ELF-1 (cell line): ENCODE results near the gene ENPP3.
A peak's percentile ranks its signal among the peaks of the same experiment; 100 is the strongest.
"Not testable (repeated sequence)": the region's sequence is repeated elsewhere in the genome, so short reads cannot be mapped to it uniquely, and the experiment has no call there.

Source experiments
- DNase-seq: peaks from one replicate; pipeline ENCODE4 v3.0.0-alpha.2; 2016; ENCODE audit warnings: low read depth, low spot score

The ENPP3 gene

DNA sequence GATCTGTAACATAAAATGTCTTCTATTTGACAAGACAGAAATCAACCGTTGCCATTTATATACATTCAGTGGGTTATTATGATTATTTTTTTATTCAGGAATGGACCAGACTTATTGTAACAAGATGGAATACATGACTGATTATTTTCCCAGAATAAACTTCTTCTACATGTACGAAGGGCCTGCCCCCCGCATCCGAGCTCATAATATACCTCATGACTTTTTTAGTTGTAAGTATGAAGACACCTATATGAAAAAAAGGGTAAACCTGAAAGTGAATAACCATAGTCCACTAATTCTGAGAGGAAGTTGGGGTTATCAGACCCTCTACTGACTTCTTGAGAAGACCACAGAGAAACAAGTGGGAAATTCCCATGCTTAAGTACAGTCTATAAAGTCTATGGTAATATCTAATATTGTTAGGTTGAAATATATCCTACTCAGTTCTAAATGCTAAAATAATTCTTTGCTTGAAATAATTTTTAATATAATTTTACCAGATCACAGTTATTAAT is 48.2 kb downstream of the ENPP3 start:
- no peak for DNase-seq

DNA sequence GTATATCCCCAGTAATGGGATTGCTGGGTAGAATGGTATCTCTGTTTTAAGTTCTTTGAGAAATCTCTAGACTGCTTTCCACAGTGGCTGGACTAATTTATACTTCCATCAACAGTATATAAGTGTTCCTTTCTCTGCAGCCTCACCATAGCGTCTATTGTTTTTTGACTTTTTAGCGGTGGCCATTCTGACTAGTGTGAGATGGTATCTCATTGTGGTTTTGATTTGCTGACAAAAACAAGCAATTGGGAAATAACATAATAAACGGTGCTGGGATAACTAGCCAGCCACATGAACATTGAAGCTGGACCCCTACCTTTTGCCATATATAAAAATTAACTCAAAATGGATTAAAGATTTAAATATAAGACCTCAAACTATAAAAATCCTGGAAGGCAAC is 49.9 kb downstream of the ENPP3 start:
- DNase-seq: no peak

GRCh38 chr6:131688286-131688685 is 51.2 kb downstream of the ENPP3 start:
- no peak for DNase-seq

DNA sequence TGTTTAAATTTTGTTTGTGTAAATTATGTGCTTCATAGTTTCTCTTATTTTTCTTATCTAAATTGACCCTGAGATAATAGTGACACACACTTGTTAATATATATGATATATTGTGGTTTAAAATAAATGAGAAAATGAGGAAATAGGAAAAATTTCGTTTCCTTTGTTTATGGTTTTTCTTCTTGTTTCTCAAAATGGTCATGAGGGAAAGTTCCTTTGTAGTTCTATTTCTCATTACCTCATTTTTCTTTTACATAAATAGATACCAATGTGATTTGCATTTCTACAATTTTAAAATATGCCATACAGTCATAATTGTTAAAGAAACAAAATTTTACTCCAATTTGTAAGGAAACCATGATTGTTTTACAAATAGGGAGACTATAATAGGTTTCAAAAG is 54.9 kb downstream of the ENPP3 start:
- no peak for DNase-seq

DNA sequence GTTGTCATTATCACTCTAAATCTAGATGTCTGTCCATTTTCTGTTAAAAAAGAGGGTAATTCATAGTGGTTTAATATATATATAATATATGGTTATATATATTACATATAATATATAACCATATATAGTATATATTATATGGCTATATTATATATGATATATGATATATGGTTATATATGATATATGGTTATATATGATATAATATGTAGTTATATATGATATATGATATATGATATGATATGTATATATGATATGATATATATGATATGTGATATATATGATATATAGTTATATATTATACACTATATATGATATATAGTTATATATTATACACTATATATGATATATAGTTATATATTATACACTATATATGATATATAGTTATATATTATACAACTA is 55.5 kb downstream of the ENPP3 start:
- DNase-seq: no peak

DNA sequence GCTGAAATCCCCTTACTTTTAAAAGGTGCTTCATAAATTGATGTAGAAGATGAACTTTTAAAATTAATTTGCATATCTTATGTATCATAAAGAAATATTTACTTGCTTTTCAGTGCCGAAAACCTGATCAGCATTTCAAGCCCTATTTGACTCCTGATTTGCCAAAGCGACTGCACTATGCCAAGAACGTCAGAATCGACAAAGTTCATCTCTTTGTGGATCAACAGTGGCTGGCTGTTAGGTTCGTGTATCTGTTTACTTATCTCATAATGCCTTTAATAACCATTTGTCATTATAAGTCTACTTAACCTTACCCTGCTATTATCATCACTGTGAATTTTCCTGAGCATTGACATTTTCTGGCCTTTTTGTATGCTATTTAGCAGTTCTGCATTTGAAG is 56.3 kb downstream of the ENPP3 start:
- no peak for DNase-seq

DNA sequence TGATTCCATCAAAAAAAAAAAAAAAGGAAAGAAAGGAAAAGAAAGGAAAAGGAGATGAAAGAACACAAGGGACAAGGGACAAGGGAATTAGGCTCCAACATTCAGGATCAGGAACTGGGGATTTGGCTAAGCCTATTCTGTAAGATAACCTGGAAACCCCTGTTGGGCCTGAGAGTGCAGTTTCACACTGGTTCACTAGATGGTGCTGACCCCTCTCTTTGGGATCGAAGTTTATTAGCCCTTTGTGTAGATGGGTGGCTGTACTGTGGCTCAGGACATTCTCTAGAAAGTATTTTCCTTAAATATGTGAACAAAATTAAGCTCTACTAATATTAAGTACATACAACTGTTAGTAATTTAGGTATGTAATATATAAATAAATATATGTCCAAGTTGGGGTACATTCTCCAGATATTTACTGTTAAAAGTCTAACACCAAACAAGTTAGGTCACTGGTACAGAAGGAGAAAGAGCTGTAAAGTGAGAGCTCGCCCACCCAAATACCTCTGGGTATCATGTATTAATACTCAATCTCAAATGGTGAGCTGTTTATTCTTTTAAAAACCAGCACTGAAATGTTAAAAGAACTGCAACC is 57.8 kb downstream of the ENPP3 start:
- DNase-seq: peak; percentile 73

DNA sequence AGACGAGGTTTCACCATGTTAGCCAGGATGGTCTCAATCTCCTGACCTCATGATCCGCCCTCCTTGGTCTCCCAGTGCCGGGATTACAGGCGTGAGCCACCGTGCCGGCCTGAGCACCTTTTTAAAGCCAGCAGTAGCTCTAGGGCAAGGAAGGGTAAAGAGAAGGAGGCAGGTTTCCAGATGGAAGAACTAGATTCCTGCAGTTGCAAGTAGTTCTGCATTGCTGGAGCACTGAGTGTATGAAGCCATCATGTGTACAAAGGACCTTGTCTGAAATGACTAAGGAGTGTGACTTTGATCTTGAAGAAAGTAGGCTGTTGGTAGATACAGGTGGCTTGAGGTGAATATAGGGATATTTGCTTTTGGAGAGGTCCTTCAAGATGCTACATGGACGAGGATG is 59.9 kb downstream of the ENPP3 start:
- no peak for DNase-seq

- DNase-seq: not testable (repeated sequence)
Observed at GRCh38 chr6:131700851-131701250, 63.7 kb downstream of the ENPP3 start.

DNA sequence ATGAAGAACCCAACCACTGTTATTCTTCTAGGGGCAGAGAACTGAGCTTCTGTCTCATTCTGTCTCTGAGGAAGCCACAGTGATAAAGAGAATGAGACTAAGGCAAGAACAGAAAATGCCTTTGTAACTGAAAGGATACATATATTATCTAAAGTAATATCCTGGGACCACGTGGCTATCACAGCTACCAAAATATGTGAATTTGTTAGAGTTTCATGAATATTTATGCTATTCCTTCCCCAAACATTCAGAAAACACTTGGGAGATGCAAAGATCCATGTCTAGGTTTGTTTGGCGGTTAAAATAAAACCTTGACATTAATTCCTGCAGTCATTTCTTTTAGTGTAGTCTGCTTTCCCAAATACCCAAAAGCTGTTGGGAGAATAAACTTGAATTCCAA is 66.8 kb downstream of the ENPP3 start:
- not testable (repeated sequence) for DNase-seq

GRCh38 chr6:131710917-131711316 is 73.8 kb downstream of the ENPP3 start, which contains the start of gene CTAGE9:
TSS of gene CTAGE9 (minus strand) at chr6:131711017. CDS start at chr6:131711017, 0 bp downstream.
- DNase-seq: not testable (repeated sequence)

GRCh38 chr6:131715567-131715966 is 78.5 kb downstream of the ENPP3 start:
- DNase-seq: not testable (repeated sequence)

- DNase-seq: no peak
Observed at GRCh38 chr6:131717836-131718542, 80.9 kb downstream of the ENPP3 start.

DNA sequence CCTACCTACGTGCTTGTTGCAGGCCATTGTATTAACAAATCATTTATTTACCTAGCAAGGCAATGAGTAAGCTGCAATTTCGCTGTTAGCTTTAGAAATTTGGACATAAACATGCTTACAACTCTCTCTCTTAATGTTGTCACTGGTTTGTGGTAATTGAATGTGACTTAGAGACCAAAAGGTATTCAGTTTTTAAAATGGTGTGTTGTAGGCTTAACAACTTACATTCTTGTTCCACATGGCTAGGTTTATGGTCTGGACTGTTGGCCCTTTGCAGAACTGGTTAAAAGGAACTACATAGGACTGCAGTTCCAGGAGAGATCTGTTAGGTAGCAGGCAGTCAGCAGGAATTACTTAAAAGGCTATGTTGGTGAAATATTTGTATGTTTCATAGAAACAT is 84.1 kb downstream of the ENPP3 start:
- no peak for DNase-seq

- no peak for DNase-seq
Observed at GRCh38 chr6:131724114-131724513, 87.0 kb downstream of the ENPP3 start.

- no peak for DNase-seq
Observed at GRCh38 chr6:131727467-131727866, 90.4 kb downstream of the ENPP3 start.

DNA sequence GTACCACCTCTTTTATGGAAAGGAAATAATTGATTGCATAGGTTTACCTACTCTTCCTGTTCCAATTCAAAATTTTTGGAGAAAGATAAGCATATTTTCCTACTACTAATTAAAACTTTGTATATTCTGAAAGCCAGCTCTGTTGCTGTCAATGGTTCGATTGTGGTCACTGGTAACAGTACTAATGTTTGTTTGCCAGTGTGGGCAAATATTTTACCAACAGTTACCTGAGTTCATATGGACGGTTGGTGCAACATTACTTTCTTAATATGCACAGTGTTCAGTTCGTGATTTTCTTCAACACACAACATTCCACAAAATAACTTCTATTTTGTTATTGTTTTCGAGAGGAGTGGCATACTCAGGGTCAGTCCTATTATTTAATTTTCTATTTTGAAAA is 90.8 kb downstream of the ENPP3 start:
- no peak for DNase-seq

- no peak for DNase-seq
Observed at GRCh38 chr6:131728296-131728939, 91.3 kb downstream of the ENPP3 start.

- DNase-seq: no peak
Observed at GRCh38 chr6:131729550-131729949, 92.4 kb downstream of the ENPP3 start.

GRCh38 chr6:131730264-131730663 is 93.2 kb downstream of the ENPP3 start:
- no peak for DNase-seq

GRCh38 chr6:131731224-131731623 is 94.1 kb downstream of the ENPP3 start:
- DNase-seq: no peak

DNA sequence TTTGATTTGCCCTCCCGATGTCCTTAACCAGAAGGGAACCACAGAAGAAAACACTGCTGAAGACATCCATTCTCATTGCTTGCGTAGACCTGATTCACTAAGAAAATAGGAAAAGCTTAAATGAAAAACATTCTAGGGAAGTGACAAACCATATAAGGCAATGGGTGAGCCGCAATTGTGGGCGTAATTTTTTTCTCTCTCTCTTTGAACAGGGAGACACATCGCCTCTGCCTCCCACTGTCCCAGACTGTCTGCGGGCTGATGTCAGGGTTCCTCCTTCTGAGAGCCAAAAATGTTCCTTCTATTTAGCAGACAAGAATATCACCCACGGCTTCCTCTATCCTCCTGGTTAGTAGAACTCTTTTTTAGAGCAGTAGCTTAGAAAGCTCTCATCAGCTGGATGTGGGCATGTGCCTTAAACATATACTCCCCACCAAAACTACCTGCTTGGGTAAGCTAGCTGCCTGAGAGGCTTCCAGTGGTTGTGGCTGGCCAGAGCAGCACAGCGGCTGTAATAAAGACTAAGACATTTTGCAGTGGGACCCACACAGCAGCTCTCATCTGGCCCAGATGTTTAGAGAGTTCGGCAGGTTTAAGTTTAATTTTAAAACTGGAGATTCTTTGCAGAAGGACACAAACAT is 96.4 kb downstream of the ENPP3 start:
- DNase-seq: no peak
